Keratinocyte (primary cell): ENCODE data around the gene THOC5. TPM values are rescaled to one million over a fixed set of nuclear protein-coding genes. Genes with fewer than 3 reads are reported as not detected.

Experiments
- DNase-seq: peaks from one replicate; pipeline ENCODE4 v3.0.0-alpha.2; 2011; ENCODE audit warnings: low read depth, missing footprints, low spot score
- FAIRE-seq: peaks from 2 replicates; lab custom pipeline; 2011; peaks lifted over from hg19 to GRCh38; lab: Jason Lieb, UNC
- H2AFZ ChIP-seq: 2 replicates; pipeline ENCODE4 v1.6.0; 2012; ENCODE audit warnings: low read length, control low read depth, inconsistent platforms; ENCODE audit not compliant: control insufficient read depth
- H3K27ac ChIP-seq: 2 replicates; pipeline ENCODE4 v1.5.1; 2011; ENCODE audit warnings: low read length; ENCODE audit not compliant: control insufficient read depth, insufficient read depth
- H3K27me3 ChIP-seq: 3 replicates; pipeline ENCODE4 v1.6.0; 2011; ENCODE audit warnings: low read length; ENCODE audit not compliant: control insufficient read depth, insufficient read depth; ENCODE audit errors: extremely low read depth
- H3K36me3 ChIP-seq, 2 experiments: 2 replicates in 1 of 2; 3 replicates in 1 of 2; pipeline ENCODE4 v1.5.1; 2011; ENCODE audit warnings: low read length in 2 of 2, mild to moderate bottlenecking in 1 of 2; ENCODE audit not compliant: control insufficient read depth in 2 of 2, insufficient read depth in 2 of 2; ENCODE audit errors: extremely low read depth in 1 of 2
- H3K4me1 ChIP-seq: 3 replicates; pipeline ENCODE4 v1.5.1; 2011; ENCODE audit warnings: low read length; ENCODE audit not compliant: control insufficient read depth, insufficient read depth; ENCODE audit errors: extremely low read depth
- H3K4me2 ChIP-seq: 3 replicates; pipeline ENCODE4 v1.6.0; 2011; ENCODE audit warnings: low read depth, low read length; ENCODE audit not compliant: control insufficient read depth, insufficient read depth; ENCODE audit errors: extremely low read depth
- H3K4me3 ChIP-seq, 3 experiments: fragments of 200-600 bp in 1 of 3; sonication (generic) in 1 of 3; 2 replicates in 2 of 3; 3 replicates in 1 of 3; pipeline ENCODE4 v1.5.1; 2011 to 2016; ENCODE audit warnings: low read length in 3 of 3, mild to moderate bottlenecking in 3 of 3, control low read depth in 2 of 3, inconsistent platforms in 1 of 3, low read depth in 1 of 3, mixed read lengths in 1 of 3, mixed run types in 1 of 3, moderate library complexity in 1 of 3; ENCODE audit not compliant: control insufficient read depth in 2 of 3, insufficient read depth in 2 of 3; ENCODE audit errors: extremely low read depth in 1 of 3
- H3K79me2 ChIP-seq: 2 replicates; pipeline ENCODE4 v1.6.0; 2012; ENCODE audit warnings: low read length; ENCODE audit not compliant: control insufficient read depth, insufficient read depth
- H3K9ac ChIP-seq: 3 replicates; pipeline ENCODE4 v1.6.0; 2011; ENCODE audit warnings: low read length; ENCODE audit not compliant: control insufficient read depth, insufficient read depth; ENCODE audit errors: extremely low read depth
- H3K9me1 ChIP-seq: 3 replicates; pipeline ENCODE4 v1.6.0; 2011; ENCODE audit warnings: low read length; ENCODE audit not compliant: control insufficient read depth, insufficient read depth; ENCODE audit errors: extremely low read depth
- H3K9me3 ChIP-seq: 2 replicates; pipeline ENCODE4 v1.5.1; 2012; ENCODE audit warnings: low read depth, low read length; ENCODE audit not compliant: control insufficient read depth
- H4K20me1 ChIP-seq: 3 replicates; pipeline ENCODE4 v1.6.0; 2011; ENCODE audit warnings: low read length; ENCODE audit not compliant: control insufficient read depth, insufficient read depth; ENCODE audit errors: extremely low read depth
- EZH2 ChIP-seq: IDR thresholded peaks from one replicate; pipeline ENCODE4 v1.6.1; 2012; ENCODE audit warnings: inconsistent platforms, mild to moderate bottlenecking, low read length, moderate library complexity
- dilution Hi-C: fragments of 300-500 bp; cut with MboI; formaldehyde crosslinking; loops from one replicate; pipeline ENCODE4 v1.7.0; 2020; ENCODE audit warnings: low sequenced_read_pairs; ENCODE audit not compliant: extremely low pct_ligation_motif_present
- polyA plus RNA-seq, 5 experiments: library from polyadenylated mRNA; depleted of rRNA in 3 of 5; stranded (reverse) in 3 of 5; stranded (forward) in 1 of 5; unstranded in 1 of 5; fragments of >200 nt; gene quantifications; 1 replicate in 1 of 5; 2 replicates in 3 of 5; 3 replicates in 1 of 5; pipeline versions ENCODE4 v1.2.1 to v1.2.3, GENCODE V29; 2011 to 2012; ENCODE audit warnings: missing spikeins in 2 of 5, low read depth in 1 of 5, low replicate concordance in 1 of 5
- TF ChIP-seq, protein P1 (sequence below), 3 experiments: IDR thresholded peaks in 1 of 3; conservative IDR thresholded peaks in 1 of 3; optimal IDR thresholded peaks in 1 of 3; 2 replicates in 2 of 3; 3 replicates in 1 of 3; pipeline versions ENCODE3 to v1.5.1; 2011; ENCODE audit warnings: low read length in 3 of 3, mild to moderate bottlenecking in 3 of 3, moderate library complexity in 2 of 3, control low read depth in 1 of 3, inconsistent platforms in 1 of 3; ENCODE audit not compliant: insufficient read depth in 2 of 3; ENCODE audit errors: extremely low read depth in 1 of 3

Gene THOC5
- polyA plus RNA-seq, 1 donor (not counting 4 experiments of a cell fraction or from before 2014, with no cell fraction given): 35.4 TPM

DNA sequence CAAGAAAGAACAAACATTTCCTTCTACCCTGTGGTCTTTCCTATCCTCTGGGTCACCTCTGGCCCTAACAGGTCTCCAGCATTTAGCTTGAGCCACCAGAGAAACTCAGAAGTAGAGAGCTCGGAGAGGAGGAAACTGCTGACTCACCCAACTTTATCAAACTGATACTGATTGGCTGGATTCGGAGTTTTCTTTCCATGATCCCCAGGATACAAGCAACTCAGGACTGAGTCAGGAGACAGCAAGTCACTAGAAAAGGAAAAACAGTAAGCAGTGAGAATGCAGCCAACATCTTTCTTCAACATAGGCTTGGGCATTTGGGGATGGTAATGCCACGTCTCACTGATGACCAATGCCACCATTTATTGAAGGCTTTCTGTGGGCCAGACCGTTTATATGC lies 32.7 kb downstream of the THOC5 start:
- H3K27me3 ChIP-seq: no peaks in the 10 kb centered on the region
- TF ChIP-seq, protein P1, sequence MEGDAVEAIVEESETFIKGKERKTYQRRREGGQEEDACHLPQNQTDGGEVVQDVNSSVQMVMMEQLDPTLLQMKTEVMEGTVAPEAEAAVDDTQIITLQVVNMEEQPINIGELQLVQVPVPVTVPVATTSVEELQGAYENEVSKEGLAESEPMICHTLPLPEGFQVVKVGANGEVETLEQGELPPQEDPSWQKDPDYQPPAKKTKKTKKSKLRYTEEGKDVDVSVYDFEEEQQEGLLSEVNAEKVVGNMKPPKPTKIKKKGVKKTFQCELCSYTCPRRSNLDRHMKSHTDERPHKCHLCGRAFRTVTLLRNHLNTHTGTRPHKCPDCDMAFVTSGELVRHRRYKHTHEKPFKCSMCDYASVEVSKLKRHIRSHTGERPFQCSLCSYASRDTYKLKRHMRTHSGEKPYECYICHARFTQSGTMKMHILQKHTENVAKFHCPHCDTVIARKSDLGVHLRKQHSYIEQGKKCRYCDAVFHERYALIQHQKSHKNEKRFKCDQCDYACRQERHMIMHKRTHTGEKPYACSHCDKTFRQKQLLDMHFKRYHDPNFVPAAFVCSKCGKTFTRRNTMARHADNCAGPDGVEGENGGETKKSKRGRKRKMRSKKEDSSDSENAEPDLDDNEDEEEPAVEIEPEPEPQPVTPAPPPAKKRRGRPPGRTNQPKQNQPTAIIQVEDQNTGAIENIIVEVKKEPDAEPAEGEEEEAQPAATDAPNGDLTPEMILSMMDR (optimal IDR thresholded peaks at IDR 0.05 in 1 of 3, IDR thresholded peaks at IDR 0.05 in 1 of 3, conservative IDR thresholded peaks at IDR 0.05 in 1 of 3; ENCODE audit: extremely low read depth in 1 of 3, insufficient read depth in 2 of 3, low read length in 3 of 3): no peak
- TF ChIP-seq EZH2: no peak
- dilution Hi-C loops: no loop called here
- no peak overlapping the region for H2AFZ ChIP-seq
- H3K9me3 ChIP-seq: no peaks in the 10 kb centered on the region
- no peak overlapping the region for H3K4me3 ChIP-seq
- peaks cover 50 to 56% of the 10 kb centered on the region in 2 experiments for H3K36me3 ChIP-seq
- no peaks in the 10 kb centered on the region for H3K9me1 ChIP-seq
- no peaks in the 10 kb centered on the region for H3K4me1 ChIP-seq
- H3K27ac ChIP-seq: no peak overlapping the region
- no peak overlapping the region for H3K9ac ChIP-seq
- no peaks in the 10 kb centered on the region for H3K79me2 ChIP-seq
- no peaks in the 10 kb centered on the region for H4K20me1 ChIP-seq
- no peak for DNase-seq
- FAIRE-seq: no peak
- H3K4me2 ChIP-seq: no peak overlapping the region

DNA sequence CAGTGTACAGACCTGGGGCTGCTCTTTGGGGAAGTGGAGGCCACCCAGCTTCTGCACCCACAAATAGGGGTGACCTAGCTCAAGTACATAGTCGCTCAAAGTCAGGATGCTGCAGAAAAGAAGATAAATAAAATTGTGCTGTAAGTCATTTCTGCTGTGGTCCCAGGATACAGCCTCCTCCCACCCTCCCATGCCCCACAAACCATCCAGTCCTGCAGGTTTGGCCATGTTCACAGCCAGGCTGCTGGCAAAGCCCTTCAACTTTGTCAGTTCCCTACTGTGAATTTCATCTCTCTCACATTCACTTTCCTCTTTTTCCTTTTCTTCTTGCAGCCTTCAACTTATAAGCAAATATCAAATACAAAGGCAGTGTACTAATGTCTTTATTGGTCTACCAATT lies 33.6 kb downstream of the THOC5 start:
- TF ChIP-seq, protein P1 (optimal IDR thresholded peaks at IDR 0.05 in 1 of 3, IDR thresholded peaks at IDR 0.05 in 1 of 3, conservative IDR thresholded peaks at IDR 0.05 in 1 of 3; ENCODE audit: extremely low read depth in 1 of 3, insufficient read depth in 2 of 3, low read length in 3 of 3): no peak
- no peak for TF ChIP-seq EZH2
- Histone ChIP-seq H3K4me3 (no peak overlapping the region), H4K20me1 (no peaks in the 10 kb centered on the region), H3K27me3 (no peaks in the 10 kb centered on the region), H3K9me3 (no peaks in the 10 kb centered on the region), H3K9me1 (no peaks in the 10 kb centered on the region), H3K4me2 (no peak overlapping the region), H2AFZ (no peak overlapping the region), H3K79me2 (no peaks in the 10 kb centered on the region), H3K9ac (no peak overlapping the region), H3K36me3 (peaks cover 43 to 54% of the 10 kb centered on the region in 2 experiments), H3K27ac (no peak overlapping the region), H3K4me1 (no peaks in the 10 kb centered on the region)
- dilution Hi-C loops: no loop called here
- FAIRE-seq (no peak), DNase-seq (no peak)
